ENCODE results near the gene ATG9B.

The ATG9B gene

DNA sequence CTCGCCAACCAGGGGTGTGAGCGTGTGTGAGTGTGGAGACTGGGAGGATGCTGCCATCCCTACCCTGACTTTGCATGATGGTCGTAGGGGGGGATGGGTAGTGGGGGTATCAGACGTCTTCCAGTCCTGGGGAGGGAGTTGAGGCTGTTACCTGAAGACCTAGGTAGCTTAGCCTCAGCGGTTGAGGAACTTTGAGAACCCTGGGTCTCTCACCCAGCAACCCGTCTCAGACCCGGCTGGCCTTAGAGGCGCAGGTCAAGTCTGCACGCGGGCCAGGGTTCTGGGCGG, 37.8 kb upstream of the ATG9B start:
- no peak overlapping the region for H3K4me3 ChIP-seq (IDR thresholded peaks at IDR 0.05; ENCODE audit: insufficient read depth, low read depth, low read length)
- no peak overlapping the region for H2AFZ ChIP-seq (ENCODE audit: low read depth)
- no peaks in the 10 kb centered on the region; the same call in 1 of the 2 replicates for H3K36me3 ChIP-seq (ENCODE audit: insufficient read depth)
- no peaks in the 10 kb centered on the region for H4K20me1 ChIP-seq (ENCODE audit: insufficient read depth)
- no peak overlapping the region for H3K4me2 ChIP-seq
- H3K27me3 ChIP-seq (ENCODE audit: insufficient read depth, low read depth), result no peaks in the 10 kb centered on the region
- peaks cover 22% of the 10 kb centered on the region; the same call in 1 of the 2 replicates for H3K79me2 ChIP-seq (ENCODE audit: insufficient read depth, low read depth)
- no peak overlapping the region for H3K9ac ChIP-seq
- H3K27ac ChIP-seq, result no peak overlapping the region
- peaks cover 11% of the 10 kb centered on the region for H3K4me1 ChIP-seq (ENCODE audit: low read depth, poor library complexity, severe bottlenecking)
- TF ChIP-seq, protein P1, sequence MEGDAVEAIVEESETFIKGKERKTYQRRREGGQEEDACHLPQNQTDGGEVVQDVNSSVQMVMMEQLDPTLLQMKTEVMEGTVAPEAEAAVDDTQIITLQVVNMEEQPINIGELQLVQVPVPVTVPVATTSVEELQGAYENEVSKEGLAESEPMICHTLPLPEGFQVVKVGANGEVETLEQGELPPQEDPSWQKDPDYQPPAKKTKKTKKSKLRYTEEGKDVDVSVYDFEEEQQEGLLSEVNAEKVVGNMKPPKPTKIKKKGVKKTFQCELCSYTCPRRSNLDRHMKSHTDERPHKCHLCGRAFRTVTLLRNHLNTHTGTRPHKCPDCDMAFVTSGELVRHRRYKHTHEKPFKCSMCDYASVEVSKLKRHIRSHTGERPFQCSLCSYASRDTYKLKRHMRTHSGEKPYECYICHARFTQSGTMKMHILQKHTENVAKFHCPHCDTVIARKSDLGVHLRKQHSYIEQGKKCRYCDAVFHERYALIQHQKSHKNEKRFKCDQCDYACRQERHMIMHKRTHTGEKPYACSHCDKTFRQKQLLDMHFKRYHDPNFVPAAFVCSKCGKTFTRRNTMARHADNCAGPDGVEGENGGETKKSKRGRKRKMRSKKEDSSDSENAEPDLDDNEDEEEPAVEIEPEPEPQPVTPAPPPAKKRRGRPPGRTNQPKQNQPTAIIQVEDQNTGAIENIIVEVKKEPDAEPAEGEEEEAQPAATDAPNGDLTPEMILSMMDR (conservative IDR thresholded peaks at IDR 0.05; ENCODE audit: low read depth, low read length), result no peak

DNA sequence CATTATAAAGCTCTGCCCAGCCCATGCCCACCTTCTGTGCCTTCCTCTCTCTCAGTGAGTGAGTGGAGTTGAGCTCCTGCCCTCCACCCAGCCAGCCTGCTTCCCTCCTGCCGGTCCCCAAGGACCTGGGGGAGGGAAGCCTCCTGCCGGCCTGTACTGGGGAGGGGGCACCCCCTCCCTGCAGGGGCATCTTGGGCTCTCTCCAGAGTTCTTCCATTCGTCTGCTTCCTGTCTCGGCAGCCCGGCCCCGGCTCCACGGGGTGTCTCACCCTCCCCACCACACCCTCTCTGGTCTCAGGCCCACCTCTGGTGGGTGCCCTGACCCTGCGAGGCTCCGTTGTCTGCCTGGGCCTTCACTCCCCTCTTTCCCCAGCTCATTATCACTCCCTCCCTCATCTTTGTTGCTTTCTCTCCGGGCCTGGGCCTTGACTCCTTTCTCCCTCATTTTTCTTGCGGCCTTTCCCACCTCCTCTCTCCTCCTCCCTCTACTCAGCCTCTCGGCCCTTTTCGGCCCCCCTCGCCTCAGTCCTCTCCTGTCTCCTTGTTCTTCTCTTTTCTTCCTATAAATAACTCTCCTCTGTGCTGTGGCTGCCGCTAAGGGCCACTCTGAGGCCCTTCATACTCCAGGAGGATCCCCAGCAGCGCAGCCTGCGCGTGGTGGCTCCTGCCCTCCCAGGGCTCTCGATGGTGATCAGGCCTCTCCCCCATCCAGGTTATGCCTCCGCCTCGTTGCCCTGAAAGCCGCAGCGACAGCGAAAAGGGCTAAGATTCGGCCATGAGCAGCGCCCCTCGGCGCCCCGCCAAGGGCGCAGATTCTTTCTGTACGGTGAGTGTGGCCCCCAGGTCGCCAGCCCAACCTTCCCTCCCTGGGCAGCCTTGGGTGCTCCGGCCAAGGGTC, 37.2 kb upstream of the ATG9B start:
- Histone ChIP-seq H3K27me3 (ENCODE audit: insufficient read depth, low read depth) (no peaks in the 10 kb centered on the region), H3K9ac (no peak overlapping the region), H3K4me1 (ENCODE audit: low read depth, poor library complexity, severe bottlenecking) (peaks cover 11% of the 10 kb centered on the region), H4K20me1 (ENCODE audit: insufficient read depth) (no peaks in the 10 kb centered on the region), H3K4me2 (peak overlapping the region; percentile 57), H3K27ac (no peak overlapping the region), H3K36me3 (ENCODE audit: insufficient read depth) (no peaks in the 10 kb centered on the region; the same call in 1 of the 2 replicates), H3K79me2 (ENCODE audit: insufficient read depth, low read depth) (peaks cover 22% of the 10 kb centered on the region; the same call in 1 of the 2 replicates), H3K4me3 (IDR thresholded peaks at IDR 0.05; ENCODE audit: insufficient read depth, low read depth, low read length) (no peak overlapping the region), H2AFZ (ENCODE audit: low read depth) (no peak overlapping the region)
- TF ChIP-seq, protein P1 (conservative IDR thresholded peaks at IDR 0.05; ENCODE audit: low read depth, low read length), result no peak

DNA sequence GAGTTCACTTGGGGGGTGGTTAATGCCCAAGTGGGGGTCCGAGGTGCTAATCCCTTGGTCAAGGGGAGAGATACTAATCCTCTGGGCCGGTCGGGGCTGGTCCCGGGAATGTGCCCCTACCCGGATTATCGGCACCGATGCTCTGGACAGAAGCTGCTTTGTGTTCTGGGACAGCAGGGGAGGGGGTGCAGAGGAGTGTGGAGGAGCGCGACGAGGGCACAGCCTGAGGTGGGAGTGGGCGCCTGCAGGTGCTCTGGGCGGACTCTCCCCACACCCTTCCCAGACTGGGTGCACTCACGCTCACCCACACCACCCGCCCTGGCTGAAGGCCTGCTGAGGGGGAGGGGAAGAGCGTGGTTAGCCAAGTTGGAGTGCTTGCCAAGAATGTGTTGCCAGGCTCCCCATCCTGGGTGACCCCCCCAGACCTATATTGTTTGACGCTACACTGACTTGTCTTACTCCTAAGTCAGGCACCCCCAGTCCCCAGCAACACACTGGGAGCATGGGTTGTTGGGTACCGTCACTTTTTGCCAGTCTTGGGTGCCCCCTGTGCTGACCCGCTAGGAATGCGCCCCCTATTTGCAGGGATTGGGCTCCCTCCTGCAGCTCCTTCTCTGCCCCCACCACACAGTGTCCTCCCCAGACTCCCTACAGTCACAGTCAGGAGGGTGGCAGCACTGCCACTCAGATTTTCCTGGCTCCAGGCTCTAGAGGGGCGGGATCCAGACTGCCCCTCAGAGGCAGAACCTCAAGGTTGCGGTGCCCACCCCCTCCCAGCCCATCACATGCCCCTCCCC, 36.3 kb upstream of the ATG9B start:
- TF ChIP-seq, protein P1 (conservative IDR thresholded peaks at IDR 0.05; ENCODE audit: low read depth, low read length), result no peak
- Histone ChIP-seq H3K4me2 (peak overlapping the region; percentile 57), H3K27ac (no peak overlapping the region), H3K27me3 (ENCODE audit: insufficient read depth, low read depth) (no peaks in the 10 kb centered on the region), H3K9ac (peak overlapping the region; percentile 43), H2AFZ (ENCODE audit: low read depth) (peak overlapping the region; percentile 74), H3K79me2 (ENCODE audit: insufficient read depth, low read depth) (peaks cover 22% of the 10 kb centered on the region; the same call in 1 of the 2 replicates), H3K4me3 (IDR thresholded peaks at IDR 0.05; ENCODE audit: insufficient read depth, low read depth, low read length) (no peak overlapping the region), H3K36me3 (ENCODE audit: insufficient read depth) (no peaks in the 10 kb centered on the region; the same call in 1 of the 2 replicates), H4K20me1 (ENCODE audit: insufficient read depth) (no peaks in the 10 kb centered on the region), H3K4me1 (ENCODE audit: low read depth, poor library complexity, severe bottlenecking) (peaks cover 11% of the 10 kb centered on the region)

DNA sequence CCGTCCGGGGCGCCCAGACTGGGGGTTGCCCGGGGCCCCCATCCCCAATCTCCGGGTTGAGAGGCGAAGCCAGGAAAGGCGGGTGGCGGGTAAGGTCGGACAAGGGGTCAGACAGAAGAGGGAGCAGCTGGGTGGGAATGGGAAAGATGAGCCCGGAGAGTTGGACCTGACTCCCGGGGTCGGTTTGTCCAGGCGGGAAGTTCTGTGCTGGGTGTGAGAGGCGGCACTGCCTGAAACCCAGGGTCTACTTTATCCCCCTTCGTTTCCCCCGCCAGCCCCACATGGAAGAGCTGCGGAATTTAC, 35.8 kb upstream of the ATG9B start:
- H3K36me3 ChIP-seq (ENCODE audit: insufficient read depth), result no peaks in the 10 kb centered on the region
- peak overlapping the region; percentile 43 for H3K9ac ChIP-seq
- peaks cover 22% of the 10 kb centered on the region; the same call in 1 of the 2 replicates for H3K79me2 ChIP-seq (ENCODE audit: insufficient read depth, low read depth)
- TF ChIP-seq, protein P1 (conservative IDR thresholded peaks at IDR 0.05; ENCODE audit: low read depth, low read length), result no peak; the same call in 1 of the 2 replicates
- H3K4me2 ChIP-seq, result peak overlapping the region; percentile 57
- H3K27ac ChIP-seq, result no peak overlapping the region
- H3K27me3 ChIP-seq (ENCODE audit: insufficient read depth, low read depth), result no peaks in the 10 kb centered on the region
- H3K4me1 ChIP-seq (ENCODE audit: low read depth, poor library complexity, severe bottlenecking), result peaks cover 11% of the 10 kb centered on the region
- H2AFZ ChIP-seq (ENCODE audit: low read depth), result peak overlapping the region; percentile 74
- H3K4me3 ChIP-seq (IDR thresholded peaks at IDR 0.05; ENCODE audit: insufficient read depth, low read depth, low read length), result no peak overlapping the region
- H4K20me1 ChIP-seq (ENCODE audit: insufficient read depth), result no peaks in the 10 kb centered on the region

All from KMS-11 (cell line).